OCI-LY1 (cell line): ENCODE results near the gene NOCT.

ENCODE experiments used
- EZH2 ChIP-seq: fragments of 200-600 bp; sonication (generic), shearing (Covaris generic); IDR thresholded peaks from 2 replicates; pipeline ENCODE4 v1.8.0; 2017; ENCODE audit warnings: borderline replicate concordance, mixed run types, mild to moderate bottlenecking, antibody characterized with exemption, low read length, moderate library complexity, mixed read lengths
- TF ChIP-seq, protein P1 (sequence below): fragments of 200-600 bp; sonication (generic), shearing (Covaris generic); IDR thresholded peaks from 2 replicates; pipeline ENCODE4 v1.5.1; 2017; ENCODE audit warnings: mild to moderate bottlenecking, antibody characterized with exemption, low read length, moderate library complexity, mixed read lengths

DNA sequence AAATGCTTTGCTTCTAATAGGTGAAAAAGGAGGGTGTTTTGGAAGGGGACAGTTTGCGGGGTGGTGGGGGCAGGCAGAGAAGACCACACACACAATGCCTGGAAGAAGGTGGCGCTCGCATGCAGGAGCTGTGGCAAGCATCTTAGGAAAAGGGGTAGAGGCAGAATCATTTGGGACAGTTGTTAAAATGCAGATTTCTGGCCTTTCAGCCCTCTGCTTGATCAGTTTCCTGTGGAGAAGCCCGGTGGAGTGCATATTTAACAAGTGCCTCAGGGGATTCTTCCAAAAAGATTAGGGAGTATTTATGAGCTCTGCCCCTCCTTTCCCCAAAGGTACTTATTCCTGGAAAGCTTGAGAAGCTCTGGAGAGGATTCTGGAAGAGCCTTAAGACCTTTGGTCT lies 4.8 kb downstream of the NOCT start:
- TF ChIP-seq, protein P1, sequence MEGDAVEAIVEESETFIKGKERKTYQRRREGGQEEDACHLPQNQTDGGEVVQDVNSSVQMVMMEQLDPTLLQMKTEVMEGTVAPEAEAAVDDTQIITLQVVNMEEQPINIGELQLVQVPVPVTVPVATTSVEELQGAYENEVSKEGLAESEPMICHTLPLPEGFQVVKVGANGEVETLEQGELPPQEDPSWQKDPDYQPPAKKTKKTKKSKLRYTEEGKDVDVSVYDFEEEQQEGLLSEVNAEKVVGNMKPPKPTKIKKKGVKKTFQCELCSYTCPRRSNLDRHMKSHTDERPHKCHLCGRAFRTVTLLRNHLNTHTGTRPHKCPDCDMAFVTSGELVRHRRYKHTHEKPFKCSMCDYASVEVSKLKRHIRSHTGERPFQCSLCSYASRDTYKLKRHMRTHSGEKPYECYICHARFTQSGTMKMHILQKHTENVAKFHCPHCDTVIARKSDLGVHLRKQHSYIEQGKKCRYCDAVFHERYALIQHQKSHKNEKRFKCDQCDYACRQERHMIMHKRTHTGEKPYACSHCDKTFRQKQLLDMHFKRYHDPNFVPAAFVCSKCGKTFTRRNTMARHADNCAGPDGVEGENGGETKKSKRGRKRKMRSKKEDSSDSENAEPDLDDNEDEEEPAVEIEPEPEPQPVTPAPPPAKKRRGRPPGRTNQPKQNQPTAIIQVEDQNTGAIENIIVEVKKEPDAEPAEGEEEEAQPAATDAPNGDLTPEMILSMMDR = no peak
- no peak for TF ChIP-seq EZH2
